Measurements from ENCODE around the gene SVEP1.
"Not testable (repeated sequence)": the region's sequence is repeated elsewhere in the genome, so short reads cannot be mapped to it uniquely, and the experiment has no call there.

SVEP1 gene

DNA sequence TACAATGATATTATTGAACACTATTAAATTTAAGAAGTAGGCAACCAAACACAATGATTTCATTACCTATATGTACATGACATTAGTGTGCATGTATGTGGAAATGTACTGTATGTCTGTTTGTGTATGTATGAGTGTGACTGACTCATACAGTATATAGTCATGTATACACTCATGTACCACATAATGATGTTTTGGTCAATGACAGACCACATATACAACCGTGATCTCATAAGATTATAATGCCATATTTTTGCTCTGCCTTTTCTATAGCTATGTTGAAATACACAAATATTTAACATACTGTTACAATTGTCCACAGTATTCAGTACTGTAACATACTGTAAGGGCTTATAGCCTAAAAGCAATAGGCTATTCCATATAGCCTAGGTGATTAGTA is 19.7 kb downstream of the SVEP1 start:
- H3K36me3 Mint-ChIP-seq: no peaks in the 10 kb centered on the region
- no peak overlapping the region for H3K27ac Mint-ChIP-seq
- peaks cover 5% of the 10 kb centered on the region for H3K27me3 Mint-ChIP-seq
- DNase-seq (ENCODE audit: low spot score in 2 of 2) (no peak), ATAC-seq (ENCODE audit: low read depth) (no peak)
- H3K4me3 Mint-ChIP-seq: no peak overlapping the region
- peaks cover 6% of the 10 kb centered on the region for H3K9me3 Mint-ChIP-seq
- H3K4me1 Mint-ChIP-seq: no peaks in the 10 kb centered on the region

DNA sequence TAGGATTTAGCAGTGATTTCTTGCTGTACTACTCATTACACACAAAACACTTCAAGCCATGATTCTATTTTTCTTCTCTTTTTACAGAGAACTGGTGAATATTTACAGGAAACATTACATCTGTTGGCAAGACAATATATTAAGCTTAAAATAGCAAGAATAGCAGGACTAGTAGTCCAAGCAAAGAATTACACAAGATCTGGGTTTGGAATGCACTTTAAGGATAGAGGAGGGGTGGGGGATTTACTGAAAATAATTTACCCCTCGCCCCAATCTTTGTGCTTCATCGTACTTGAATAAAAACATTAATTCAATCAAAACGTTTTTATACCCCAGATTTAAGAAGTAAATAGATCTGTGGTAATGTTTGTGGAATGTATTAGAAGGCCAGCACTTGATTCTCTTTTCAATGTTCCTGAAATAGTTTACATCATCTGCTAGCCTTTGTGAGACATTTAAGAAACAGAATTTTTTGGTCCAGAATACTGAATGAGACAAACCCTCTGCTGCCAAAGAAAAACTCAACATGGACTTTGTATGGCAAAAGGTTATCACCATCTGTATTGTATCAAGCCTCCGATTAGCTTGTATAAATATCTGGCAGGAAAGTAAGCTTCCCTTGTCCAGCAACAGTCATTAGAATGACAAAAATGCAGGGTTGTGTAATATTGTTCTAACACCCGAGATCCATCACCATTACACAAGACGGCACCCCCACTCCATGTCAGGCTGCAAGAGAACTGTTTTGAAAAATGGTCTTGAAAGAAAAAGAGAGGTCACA is 23.8 kb downstream of the SVEP1 start:
- Mint-ChIP-seq H3K27me3 (no peaks in the 10 kb centered on the region), H3K4me3 (no peak overlapping the region), H3K9me3 (peaks cover 3% of the 10 kb centered on the region), H3K36me3 (no peaks in the 10 kb centered on the region), H3K4me1 (no peaks in the 10 kb centered on the region), H3K27ac (no peak overlapping the region)
- DNase-seq (ENCODE audit: low spot score in 2 of 2): no peak
- ATAC-seq (ENCODE audit: low read depth): no peak

DNA sequence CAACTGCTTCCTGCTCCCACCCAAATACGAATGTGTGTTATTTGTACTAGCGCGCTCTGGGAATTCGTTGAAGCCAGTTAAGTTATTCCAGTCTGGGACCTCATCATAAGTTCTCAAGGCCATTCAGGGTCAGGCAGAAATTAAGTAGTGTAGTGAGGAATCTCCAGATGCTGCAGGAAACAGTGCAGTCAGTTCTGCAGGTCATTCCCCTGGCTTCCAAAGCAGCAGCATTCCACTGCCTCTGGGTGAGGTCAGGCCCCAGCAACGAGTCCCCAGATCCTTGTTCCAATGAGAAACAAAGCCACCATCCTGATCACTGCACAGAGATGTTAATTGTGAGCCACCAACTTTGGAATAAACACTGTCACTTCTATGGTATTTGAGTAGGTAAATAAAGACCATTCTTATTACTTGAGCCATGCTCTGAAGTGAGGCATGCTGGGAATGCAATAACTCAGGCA is 33.1 kb downstream of the SVEP1 start:
- no peak overlapping the region for H3K27ac Mint-ChIP-seq
- ATAC-seq (ENCODE audit: low read depth) (no peak), DNase-seq (ENCODE audit: low spot score in 2 of 2) (no peak)
- no peak overlapping the region for H3K4me3 Mint-ChIP-seq
- no peaks in the 10 kb centered on the region for H3K4me1 Mint-ChIP-seq
- H3K36me3 Mint-ChIP-seq: no peaks in the 10 kb centered on the region
- H3K9me3 Mint-ChIP-seq: no peaks in the 10 kb centered on the region
- no peaks in the 10 kb centered on the region for H3K27me3 Mint-ChIP-seq

DNA sequence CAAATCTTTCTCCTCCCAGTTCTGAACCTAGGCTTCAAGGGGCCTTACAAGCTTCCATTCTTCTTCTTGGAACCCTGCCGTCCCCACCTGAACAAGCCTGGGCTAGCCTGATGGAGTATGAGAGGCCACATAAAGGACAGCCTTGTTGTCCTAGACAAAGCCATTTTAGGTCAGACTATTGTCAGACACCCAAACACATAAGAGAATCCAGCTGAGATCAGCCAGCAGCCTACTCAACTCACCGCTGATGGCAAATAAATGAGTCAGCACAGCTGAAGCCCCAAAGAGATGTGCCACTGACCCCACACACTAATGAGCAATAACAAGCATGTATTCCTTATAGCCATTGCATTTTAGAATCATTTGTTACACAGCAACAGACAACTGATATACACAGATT is 33.8 kb downstream of the SVEP1 start:
- Mint-ChIP-seq H3K9me3 (no peaks in the 10 kb centered on the region), H3K36me3 (no peaks in the 10 kb centered on the region)
- DNase-seq (ENCODE audit: low spot score in 2 of 2): no peak

DNA sequence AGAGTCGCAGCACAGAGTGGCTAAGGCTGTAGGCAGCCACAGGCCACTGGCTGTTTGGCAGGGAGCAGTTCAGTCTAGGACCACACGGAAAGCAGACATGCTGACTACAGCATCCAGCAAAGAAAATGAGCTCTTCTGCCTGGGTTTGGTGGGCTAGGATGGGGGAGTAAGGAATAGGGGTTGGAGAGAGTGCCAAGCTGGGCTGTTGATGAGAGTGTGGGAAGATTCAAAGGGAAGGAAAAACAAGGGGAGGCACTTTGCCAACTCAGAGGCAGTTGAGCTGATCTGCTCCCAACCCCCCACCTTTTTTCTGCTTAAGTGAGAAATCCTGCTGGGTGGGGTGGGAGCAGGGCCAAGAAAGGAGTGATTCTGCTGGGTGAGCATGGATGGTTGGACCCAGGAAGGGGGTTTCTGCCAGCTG is 35.9 kb downstream of the SVEP1 start:
- Mint-ChIP-seq H3K9me3 (no peaks in the 10 kb centered on the region), H3K4me1 (no peaks in the 10 kb centered on the region), H3K36me3 (no peaks in the 10 kb centered on the region), H3K4me3 (no peak overlapping the region), H3K27me3 (no peaks in the 10 kb centered on the region), H3K27ac (no peak overlapping the region)
- DNase-seq (ENCODE audit: low spot score in 2 of 2) (no peak), ATAC-seq (ENCODE audit: low read depth) (no peak)

More for the DNA sequence above, 33.8 kb downstream of the SVEP1 start:
- H3K4me3 Mint-ChIP-seq: no peak overlapping the region
- no peaks in the 10 kb centered on the region for H3K4me1 Mint-ChIP-seq
- H3K27ac Mint-ChIP-seq: no peak overlapping the region
- no peaks in the 10 kb centered on the region for H3K27me3 Mint-ChIP-seq
- no peak for ATAC-seq (ENCODE audit: low read depth)

DNA sequence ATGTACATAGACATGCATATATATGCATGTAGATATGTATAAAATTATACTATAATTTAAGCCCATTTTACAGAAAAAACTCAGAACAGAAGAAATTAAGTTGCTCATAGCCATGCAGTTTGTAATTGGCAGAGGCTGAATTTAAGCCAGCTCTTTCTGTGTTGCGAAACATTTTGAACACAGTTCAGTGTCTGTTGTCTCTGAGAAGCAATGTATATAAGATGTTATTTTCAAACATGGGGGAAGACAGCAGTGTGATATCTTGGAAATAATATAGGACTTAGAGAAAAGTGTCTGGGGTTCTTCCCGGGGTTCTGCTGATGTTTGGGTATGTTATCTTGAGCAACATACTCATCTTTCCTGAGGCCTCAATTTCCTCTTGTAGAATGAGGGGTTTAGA is 37.6 kb downstream of the SVEP1 start:
- Mint-ChIP-seq H3K9me3 (no peaks in the 10 kb centered on the region), H3K4me3 (no peak overlapping the region), H3K27ac (no peak overlapping the region), H3K36me3 (no peaks in the 10 kb centered on the region), H3K4me1 (no peaks in the 10 kb centered on the region), H3K27me3 (no peaks in the 10 kb centered on the region)
- ATAC-seq (ENCODE audit: low read depth) (no peak), DNase-seq (ENCODE audit: low spot score in 2 of 2) (no peak)

DNA sequence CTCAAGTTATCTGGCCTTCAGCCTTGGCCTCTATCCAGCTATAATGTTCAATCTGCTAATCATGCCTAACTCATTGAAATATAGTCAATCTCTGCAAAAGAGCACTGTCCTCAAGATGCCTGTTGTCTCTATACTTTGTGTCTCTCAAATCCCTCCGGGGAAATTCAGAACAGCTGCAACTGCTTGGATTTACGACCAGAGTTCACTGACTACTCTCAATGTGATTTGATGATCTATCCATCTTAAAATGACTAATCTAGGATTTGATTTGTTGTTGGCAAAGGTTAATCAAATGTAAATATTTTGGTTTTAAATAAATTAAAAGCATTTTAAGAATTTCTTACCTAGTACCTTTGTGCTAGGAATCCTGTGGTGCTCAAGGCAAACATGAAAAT is 40.9 kb downstream of the SVEP1 start:
- DNase-seq (ENCODE audit: low spot score in 2 of 2): no peak
- Mint-ChIP-seq H3K27me3 (peaks cover 2% of the 10 kb centered on the region), H3K4me1 (no peaks in the 10 kb centered on the region), H3K36me3 (no peaks in the 10 kb centered on the region), H3K9me3 (peaks cover 6% of the 10 kb centered on the region), H3K4me3 (no peak overlapping the region), H3K27ac (no peak overlapping the region)
- no peak for ATAC-seq (ENCODE audit: low read depth)

DNA sequence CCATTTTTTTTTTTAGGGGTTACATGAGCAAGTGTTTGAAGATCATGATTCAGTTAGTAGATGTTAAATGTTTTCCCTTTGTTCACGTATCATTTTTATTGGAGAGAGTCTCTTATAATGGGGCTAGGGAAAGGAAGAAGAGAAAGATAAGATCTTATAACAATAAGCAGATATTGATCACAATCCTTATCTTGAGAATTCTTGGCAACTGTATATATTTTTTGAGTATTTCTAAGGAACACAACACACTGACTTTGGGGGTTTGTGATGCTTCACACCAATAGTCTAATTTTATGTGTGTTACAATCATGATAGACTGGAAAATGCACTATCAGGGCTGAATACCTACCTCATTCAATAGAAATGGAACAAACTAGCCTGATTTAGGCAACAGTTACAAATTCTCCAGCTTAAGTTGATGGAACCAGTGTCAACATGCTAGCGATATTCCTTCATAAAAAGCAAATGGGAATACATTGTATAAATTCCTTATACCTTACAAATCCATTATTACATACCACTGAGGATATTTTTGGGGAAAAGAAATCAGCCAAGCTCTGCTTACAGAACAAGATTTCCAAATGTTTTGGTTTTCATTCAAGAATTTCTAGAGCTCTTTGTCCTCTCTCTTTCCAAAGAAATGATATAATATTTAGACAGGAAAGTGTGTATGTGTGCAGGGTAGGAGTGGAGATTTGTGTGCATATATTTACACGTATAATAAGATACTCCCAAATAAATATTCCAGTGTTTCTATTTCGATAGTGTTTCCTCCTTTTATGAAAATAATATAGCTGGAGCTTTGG is 41.5 kb downstream of the SVEP1 start:
- Mint-ChIP-seq H3K27ac (no peak overlapping the region), H3K4me1 (no peaks in the 10 kb centered on the region), H3K4me3 (no peak overlapping the region), H3K36me3 (no peaks in the 10 kb centered on the region), H3K9me3 (peaks cover 6% of the 10 kb centered on the region), H3K27me3 (peaks cover 2% of the 10 kb centered on the region)
- no peak for ATAC-seq (ENCODE audit: low read depth)
- no peak for DNase-seq (ENCODE audit: low spot score in 2 of 2)

DNA sequence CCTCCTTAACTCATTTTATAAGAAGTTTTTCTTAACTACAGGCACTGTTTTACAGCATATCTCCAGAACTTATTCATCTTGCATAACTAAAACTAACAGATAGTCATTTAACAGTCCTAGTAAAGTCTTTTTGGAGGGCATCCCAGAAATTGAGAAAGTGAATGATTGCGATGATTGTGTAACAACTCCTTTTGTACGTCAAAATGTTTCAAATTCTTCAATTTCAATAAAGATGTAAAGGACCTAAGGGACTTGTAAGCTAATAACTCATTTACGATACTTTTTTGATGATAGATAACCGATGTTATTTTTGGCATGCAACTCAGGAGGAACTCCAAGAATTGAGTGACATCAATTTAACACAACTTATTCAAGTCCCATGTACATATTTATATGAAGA is 42.7 kb downstream of the SVEP1 start:
- Mint-ChIP-seq H3K9me3 (peaks cover 6% of the 10 kb centered on the region), H3K27ac (no peak overlapping the region), H3K36me3 (no peaks in the 10 kb centered on the region), H3K27me3 (peaks cover 2% of the 10 kb centered on the region), H3K4me1 (no peaks in the 10 kb centered on the region), H3K4me3 (no peak overlapping the region)
- ATAC-seq (ENCODE audit: low read depth) (no peak), DNase-seq (ENCODE audit: low spot score in 2 of 2) (no peak)

DNA sequence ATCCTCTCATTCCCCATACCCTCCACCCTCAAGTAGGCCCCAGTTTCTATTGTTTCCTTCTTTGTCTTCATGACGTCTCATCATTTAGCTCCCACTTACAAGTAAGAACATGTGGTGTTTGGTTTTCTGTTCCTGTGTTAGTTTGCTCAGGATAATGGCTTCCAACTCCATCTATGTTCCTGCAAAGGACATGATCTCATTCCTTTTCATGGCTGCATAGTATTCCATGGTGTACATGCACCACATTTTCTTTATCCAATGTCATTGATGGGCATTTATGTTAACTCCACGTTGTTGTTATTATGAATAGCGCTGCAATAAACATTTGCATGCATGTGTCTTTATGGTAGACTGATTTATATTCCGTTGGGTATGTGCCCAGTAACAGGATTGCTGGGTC is 45.4 kb downstream of the SVEP1 start:
- ATAC-seq (ENCODE audit: low read depth); H3K27ac Mint-ChIP-seq; H3K9me3 Mint-ChIP-seq; H3K27me3 Mint-ChIP-seq; H3K4me3 Mint-ChIP-seq; H3K4me1 Mint-ChIP-seq; H3K36me3 Mint-ChIP-seq; DNase-seq (ENCODE audit: low spot score in 2 of 2): not testable (repeated sequence)

DNA sequence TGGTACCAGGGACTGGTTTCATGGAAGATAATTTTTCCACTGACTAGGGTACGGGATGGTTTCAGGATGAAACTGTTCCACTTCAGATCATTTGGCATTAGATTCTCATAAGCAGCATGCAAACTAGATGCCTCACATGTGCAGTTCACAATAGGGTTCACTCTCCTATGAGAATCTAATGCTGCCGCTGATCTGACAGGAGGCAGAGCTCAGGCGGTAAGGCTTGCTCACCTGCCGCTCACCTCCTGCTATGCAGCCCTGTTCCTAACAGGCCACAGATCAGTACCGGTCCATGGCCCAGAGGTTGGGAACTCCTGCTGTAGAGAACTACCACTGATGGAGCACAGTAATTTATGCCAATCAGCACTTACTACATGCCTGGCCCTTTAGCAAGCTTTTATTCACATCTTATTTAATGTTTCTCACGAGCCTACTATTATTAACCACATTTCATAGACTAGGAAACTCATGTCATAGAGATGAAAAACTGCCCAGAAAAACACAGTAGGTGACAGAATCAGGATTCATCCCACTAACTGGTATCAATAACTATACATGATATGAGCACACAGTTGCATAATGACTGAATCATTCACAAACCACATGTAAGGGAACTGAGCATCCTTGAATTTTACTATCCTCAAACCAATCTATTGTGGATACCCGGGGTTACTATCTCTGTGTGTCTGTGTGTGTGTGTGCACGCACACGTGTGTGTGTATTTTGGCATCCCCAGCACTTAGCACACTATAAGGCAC is 46.5 kb downstream of the SVEP1 start:
- Mint-ChIP-seq H3K4me3 (no peak overlapping the region), H3K36me3 (no peaks in the 10 kb centered on the region), H3K27ac (no peak overlapping the region), H3K27me3 (peaks cover 2% of the 10 kb centered on the region), H3K9me3 (peaks cover 10% of the 10 kb centered on the region), H3K4me1 (no peaks in the 10 kb centered on the region)
- no peak for DNase-seq (ENCODE audit: low spot score in 2 of 2)
- ATAC-seq (ENCODE audit: low read depth): no peak

DNA sequence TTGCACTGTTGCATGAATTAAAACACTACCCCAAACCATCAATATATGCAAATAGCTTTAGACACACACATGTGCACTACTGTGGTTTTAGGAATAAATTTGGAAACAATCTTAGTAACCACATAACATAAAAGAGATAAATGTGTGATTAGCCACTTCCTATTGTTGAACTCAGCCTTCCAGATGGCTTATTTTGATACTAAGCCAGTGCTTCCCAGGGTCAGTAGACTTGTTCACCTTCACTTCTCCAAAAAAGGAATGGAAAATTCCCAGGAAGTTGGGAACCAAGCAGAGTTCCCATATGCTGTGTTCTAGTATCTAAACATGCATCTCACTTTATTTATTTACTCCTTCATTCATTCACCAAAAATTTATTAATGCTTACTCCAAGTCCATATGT is 47.8 kb downstream of the SVEP1 start:
- no peaks in the 10 kb centered on the region for H3K4me1 Mint-ChIP-seq
- no peaks in the 10 kb centered on the region for H3K36me3 Mint-ChIP-seq
- no peak overlapping the region for H3K27ac Mint-ChIP-seq
- ATAC-seq (ENCODE audit: low read depth): no peak
- peaks cover 2% of the 10 kb centered on the region for H3K27me3 Mint-ChIP-seq
- DNase-seq (ENCODE audit: low spot score in 2 of 2): no peak
- H3K4me3 Mint-ChIP-seq: no peak overlapping the region
- H3K9me3 Mint-ChIP-seq: peaks cover 10% of the 10 kb centered on the region

DNA sequence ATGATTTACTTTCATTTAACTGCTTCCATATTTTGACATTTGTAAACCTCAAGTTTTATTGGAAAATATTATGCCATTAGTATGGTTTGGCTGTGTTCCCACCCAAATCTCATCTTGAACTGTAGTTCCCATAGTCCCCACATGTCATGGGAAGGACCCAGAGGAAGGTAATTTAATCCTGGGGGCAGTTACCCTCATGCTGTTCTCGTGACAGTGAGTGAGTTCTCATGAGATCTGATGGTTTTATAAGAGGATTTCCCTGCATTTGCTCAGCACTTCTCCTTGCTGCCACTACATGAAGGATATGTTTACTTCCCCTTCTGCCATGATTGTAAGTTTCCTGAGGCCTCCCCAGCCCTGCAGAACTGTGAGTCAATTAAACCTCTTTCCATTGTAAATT is 48.3 kb downstream of the SVEP1 start:
- peaks cover 10% of the 10 kb centered on the region for H3K9me3 Mint-ChIP-seq
- not testable (repeated sequence) for ATAC-seq (ENCODE audit: low read depth); H3K36me3 Mint-ChIP-seq; DNase-seq (ENCODE audit: low spot score in 2 of 2); H3K27me3 Mint-ChIP-seq; H3K4me3 Mint-ChIP-seq; H3K27ac Mint-ChIP-seq; H3K4me1 Mint-ChIP-seq

DNA sequence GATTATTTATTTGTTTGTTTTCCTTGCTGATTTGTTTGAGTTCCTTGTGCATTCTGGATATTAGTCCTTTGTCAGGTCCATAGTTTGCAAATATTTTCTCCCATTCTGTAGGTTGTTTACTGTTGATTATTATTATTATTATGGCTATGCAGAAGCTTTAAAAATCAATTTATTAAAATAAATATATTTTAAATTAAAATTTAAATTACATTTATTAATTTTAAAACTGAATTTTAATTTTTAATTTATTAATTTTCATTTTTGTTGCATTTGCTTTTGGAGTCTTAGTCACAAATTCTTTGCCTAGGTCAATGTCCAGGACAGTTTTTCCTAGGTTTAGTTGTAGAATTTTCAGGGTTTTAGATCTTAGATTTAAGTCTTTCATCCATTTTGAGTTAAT is 50.9 kb downstream of the SVEP1 start:
- DNase-seq (ENCODE audit: low spot score in 2 of 2): no peak
- Mint-ChIP-seq H3K4me3 (no peak overlapping the region), H3K27ac (no peak overlapping the region), H3K9me3 (peaks cover 4% of the 10 kb centered on the region), H3K27me3 (no peaks in the 10 kb centered on the region), H3K36me3 (no peaks in the 10 kb centered on the region), H3K4me1 (no peaks in the 10 kb centered on the region)
- no peak for ATAC-seq (ENCODE audit: low read depth)
